HG02840 (cell line): ENCODE data around the gene LILRB3.
"Not testable (repeated sequence)": the region's sequence is repeated elsewhere in the genome, so short reads cannot be mapped to it uniquely, and the experiment has no call there.

ENCODE experiments used
- ATAC-seq: cut with Tn5 transposase; IDR thresholded peaks from one replicate; pipeline ENCODE4 v1.9.1; 2021; ENCODE audit warnings: mild to moderate bottlenecking, moderate library complexity, moderate number of reproducible peaks; ENCODE audit not compliant: unreplicated experiment, low FRiP score

LILRB3 gene

DNA sequence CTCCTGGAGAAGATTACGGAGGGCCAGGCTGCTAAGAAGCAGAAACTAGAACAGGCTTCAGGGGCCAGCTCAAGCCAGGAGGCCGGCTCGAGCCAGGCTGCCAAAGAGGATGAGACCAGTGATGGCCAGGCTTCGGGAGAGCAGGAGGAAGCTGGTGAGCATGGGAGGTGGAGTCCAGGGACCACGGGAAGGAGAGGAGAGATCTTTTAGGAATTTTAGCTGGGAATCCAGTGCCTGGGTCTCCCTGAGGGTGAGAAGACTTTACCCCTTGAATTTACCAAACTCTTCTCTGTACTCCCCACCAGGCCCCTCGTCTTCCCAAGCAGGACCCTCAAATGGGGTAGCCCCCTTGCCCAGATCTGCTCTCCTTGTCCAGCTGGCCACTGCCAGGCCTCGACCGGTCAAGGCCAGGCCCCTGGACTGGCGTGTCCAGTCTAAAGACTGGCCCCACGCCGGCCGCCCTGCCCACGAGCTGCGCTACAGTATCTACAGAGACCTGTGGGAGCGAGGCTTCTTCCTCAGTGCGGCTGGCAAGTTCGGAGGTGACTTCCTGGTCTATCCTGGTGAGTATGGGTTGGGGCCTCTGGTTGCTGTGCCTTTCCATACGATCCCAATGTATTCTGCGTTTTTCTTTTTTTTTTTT lies 30.9 kb downstream of the LILRB3 start:
- ATAC-seq, result no peak

DNA sequence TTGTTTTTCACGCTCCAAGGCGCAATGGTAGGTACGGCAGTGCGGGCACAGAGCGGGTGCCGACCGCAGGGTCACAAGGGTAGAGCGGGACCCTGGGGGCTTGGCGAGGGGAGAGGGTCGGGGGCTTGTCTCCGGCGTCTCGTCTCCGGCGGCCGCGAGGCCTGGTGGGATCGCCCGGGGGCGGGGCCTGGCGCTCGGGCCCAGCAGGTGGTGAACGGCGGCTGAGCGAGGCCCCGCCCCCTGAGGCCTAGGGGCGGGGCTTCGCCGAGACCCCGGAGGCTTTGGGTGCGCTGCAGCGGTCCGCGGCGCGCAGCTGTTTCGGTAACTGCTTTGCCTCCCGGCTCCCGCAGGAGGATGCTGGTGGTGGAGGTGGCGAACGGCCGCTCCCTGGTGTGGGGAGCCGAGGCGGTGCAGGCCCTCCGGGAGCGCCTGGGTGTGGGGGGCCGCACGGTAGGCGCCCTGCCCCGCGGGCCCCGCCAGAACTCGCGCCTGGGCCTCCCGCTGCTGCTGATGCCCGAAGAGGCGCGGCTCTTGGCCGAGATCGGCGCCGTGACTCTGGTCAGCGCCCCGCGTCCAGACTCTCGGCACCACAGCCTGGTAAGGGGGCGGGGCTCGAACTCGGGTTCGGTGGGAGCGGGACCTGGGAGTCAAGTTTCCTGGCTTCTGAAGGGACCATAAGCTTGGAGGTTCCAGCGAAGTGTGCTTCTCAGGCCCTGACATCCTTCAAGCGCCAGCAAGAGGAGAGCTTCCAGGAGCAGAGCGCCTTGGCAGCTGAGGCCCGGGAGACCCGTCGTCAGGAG lies 31.6 kb downstream of the LILRB3 start, which contains the start of gene TSEN34:
TSS of gene TSEN34 (plus strand) at position 298 of the 800 bp plus-strand sequence. CDS start at position 355, 57 bp downstream.
- peak; percentile 16 for ATAC-seq

DNA sequence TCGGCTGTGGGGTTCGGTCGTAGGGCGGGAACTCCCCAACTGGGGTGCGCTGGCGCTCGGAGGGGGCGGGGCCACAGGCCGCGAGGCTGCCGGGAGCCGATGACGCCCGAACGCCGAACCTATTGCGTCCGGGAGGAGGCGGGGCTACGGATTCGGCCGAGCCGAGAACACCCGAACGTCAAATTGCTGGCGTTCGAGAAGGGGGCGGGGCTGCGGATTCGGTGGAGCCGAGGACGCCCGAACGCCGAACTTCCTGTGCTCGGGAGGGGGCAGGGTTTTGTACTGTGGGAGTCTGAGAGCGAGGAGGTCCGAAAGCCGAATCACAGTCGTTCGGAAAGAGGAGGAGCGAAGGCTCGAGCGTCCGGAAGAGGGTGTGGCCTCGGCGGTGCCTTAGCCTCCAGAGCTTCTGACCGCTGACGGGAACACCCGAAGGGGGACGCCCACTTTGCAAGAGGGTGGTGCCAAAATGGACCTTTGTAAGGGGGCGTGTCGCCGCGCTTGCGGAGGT lies 32.2 kb downstream of the LILRB3 start:
- peak; percentile 43 for ATAC-seq

DNA sequence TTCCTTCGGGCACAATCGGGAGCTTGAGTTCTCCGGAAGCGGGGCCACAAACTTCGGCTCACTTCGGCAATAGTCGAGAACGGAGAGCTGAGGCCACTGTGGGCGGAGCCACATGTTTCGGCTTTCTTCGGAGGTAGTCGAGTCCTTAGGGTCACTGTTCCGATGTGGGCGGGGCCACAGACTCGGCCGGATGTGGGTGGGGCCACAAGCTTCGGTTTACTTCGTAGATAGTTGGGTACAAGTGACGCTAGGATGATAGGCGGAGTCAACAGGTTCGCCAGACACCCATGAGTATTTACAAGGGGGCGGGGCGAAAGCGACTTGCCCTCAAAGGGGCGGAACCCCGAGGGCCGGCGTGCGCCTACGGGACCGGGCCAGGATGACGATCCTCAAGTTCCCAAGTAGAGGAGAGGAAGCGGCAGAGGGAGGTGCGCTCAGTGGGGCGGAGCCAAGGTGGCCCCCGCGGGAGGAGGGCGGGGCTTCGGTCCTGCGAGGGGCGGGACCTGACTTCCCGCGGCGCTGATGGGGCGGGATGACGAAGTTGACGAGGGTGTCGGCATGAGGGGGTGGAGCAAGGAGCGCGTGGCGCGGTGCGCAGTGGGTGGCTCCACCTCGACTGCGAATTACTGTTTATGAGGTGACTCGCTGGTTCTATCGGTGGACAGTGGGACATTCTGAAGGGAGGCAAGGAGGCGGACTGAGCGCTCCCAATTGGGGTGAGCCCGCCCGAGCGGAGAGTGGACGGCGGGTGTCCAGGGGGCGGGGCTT lies 32.9 kb downstream of the LILRB3 start:
- peak; percentile 48 for ATAC-seq

DNA sequence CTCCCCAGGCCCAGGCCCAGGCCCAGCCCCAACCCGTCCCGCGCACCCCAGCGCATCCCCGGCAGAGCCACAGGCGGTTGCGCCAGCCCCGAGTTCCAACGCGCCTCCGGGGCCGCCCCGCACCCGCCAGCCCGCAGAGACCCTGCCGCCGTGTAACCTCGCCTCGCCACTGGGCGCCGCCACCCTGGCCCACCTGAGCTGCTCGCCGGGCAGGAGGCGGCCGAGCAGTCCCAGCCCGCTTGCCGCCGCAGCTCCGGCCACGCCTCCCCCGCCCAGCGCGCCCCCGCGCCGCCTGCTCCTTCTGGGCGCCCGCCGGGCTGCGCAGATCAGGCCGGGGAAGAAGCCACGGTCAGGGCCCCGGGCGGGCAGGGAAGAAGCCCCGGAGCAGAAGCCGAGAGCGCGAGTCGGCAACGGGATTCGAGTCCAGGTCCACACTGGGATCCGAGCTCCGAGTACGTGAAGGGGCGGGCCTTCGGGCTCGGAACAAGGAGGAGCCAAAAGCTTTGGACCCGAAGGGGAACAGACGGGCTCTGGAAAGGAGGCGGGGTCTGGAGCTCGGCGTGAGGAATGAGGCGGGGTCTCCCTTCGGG lies 33.6 kb downstream of the LILRB3 start, which contains the start of gene MBOAT7:
TSS of gene MBOAT7 (minus strand) at position 436 of the 590 bp plus-strand sequence. CDS start 1,072 bp downstream, outside the sequence.
- ATAC-seq, result peak; percentile 8

DNA sequence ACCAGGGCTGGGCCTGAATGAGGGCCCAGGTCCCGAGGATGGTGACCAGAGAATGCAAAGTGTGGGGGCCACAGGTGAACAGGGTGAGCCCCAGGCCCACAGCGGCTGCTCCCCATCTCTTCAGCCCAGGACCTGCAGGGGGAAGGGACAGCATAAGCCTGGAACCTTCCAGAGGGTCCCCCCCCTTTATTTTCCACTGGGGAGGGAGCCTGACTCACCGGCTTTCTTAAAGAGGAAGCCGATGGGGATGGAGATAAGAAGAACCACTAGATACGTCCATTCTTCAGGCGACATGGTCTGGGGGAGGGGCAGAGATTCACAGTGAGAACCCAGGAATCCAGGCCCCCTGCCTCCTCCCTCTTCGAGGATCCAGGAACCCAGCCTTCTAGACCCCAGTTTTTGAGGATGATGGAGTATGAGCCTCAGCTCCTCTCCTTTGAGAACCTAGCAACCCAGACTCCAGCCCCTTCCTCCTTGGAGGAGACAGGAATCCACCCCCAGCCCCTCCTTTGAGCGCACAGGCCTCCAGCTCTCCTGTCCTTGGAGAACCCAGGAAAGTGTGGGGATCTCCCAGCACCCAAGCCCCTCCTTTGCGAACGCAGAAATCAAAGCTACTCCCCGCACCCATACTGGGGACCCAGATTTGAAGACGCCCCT lies 34.5 kb downstream of the LILRB3 start:
- ATAC-seq, result no peak

DNA sequence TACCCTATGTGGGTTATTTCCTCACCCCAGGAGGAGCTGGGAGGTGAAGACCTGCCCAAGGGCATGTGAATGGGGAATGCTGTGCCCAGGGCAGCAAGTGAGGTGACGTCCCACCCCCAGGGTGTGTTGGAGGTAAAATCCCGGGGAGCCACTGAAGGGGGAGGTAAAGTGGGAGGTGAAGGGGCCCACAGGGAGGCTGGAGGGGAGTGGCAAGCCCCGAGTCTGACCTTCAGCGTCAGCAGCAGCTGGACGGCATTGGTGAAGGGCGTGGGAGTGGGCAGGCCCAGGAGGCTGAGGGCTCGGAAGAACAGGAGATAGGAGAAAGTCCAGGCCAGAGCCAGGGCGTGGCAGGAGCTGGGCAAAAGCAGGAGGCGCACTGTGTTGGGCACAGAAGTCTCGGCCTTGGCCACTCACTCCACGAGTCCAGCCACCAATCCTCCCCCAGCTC lies 35.8 kb downstream of the LILRB3 start:
- ATAC-seq, result no peak

DNA sequence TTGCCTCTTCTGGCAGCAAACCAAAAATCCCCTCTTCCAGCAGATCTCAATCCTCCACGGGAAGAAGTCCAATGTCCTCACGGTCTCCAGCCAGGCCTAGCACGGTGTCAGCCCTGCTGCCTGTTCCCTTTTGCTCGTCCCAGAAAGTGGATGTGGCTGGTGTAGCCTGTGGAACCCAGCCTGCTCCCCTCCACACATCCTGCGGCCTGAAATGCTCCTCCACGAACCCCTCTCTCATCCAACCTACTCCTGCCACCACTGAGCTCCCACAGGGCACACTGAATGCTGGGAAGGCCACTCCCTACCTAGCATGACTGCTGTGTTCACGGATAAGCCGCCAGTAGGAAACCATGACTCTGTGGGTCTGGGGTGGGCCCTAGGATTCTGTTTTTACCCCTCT lies 36.5 kb downstream of the LILRB3 start:
- no peak for ATAC-seq

DNA sequence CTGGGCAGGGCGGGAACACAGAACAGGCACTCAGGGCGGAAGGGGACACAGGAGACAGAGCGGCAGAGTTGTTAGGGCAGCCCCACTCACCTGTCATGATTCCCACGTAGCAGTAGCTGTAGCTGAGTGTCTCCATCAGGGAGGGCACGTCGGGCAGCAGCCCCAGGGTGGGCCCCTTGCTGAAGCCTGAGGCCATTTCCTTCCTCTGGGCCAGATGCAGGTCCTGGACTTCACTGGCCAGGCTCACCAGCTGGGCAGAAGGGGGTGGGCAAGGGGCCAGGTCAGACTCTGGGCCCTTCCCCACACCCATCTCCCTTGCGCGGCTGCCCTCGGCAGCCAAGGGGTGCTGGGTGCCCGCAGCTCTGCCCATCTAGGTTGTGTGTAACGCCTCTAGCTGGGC lies 39.4 kb downstream of the LILRB3 start:
- ATAC-seq, result no peak

DNA sequence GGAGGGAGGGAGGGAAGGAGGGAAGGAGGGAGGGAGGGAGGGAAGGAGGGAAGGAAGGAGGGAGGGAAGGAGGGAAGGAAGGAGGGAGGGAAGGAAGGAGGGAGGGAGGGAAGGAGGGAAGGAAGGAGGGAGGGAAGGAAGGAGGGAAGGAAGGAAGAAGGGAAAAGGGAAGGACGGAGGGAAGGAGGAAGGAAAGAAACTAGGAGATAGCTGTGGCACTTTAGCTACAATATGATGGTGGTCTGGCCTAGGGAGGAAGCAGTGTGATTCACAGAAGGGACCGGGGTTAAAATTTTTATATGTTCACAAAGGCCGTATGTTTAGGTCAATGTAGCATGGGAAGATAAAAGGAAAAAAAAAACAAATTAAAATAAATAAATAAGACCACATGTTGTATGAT lies 40.9 kb downstream of the LILRB3 start:
- not testable (repeated sequence) for ATAC-seq

DNA sequence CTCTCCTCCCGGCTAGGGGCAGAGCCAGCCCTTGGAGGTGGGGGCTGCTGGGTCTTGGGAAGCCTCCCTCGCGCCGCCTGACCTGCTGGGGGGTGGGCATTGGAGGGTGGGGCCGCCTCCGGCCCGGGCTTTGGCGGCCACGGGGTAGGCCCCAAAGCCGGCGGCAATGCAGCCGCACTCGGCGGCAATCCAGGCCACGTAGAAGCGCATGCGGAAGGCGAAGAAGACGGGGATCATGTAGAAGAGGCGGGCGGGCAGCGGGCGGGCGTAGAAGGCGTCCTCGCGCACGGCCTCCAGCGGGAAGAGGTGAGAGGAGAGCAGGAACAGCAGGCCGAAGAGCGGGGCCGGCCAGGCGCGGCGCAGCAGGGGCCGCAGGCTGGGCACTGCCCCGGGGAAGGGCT lies 42.1 kb downstream of the LILRB3 start:
- ATAC-seq, result no peak

DNA sequence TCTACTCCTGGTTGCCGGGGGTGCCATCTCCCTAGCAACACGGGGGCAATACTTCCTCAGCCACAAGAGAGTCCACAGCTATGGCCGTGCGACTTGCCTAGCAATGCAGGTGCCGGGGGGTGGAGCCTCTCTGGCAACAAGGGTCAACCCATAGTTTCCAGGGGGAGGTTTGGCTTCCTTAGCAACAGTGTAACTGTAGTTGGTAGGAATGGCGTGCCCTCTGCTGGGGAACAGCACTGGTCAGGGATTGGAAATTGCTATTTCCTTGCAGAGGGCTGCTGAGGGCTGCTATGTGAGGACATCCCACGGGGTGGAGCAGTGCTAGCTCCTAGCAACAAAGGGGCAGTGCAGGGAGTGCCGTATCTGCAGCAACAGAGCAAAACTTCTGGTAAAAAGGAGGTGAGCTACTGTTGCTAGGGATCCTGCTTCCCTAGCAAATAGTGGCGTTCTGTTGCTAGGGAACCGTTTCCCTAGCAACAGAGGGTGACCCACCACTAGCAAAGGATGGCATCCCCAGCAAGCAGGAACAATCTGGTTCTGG lies 42.8 kb downstream of the LILRB3 start:
- ATAC-seq, result no peak

DNA sequence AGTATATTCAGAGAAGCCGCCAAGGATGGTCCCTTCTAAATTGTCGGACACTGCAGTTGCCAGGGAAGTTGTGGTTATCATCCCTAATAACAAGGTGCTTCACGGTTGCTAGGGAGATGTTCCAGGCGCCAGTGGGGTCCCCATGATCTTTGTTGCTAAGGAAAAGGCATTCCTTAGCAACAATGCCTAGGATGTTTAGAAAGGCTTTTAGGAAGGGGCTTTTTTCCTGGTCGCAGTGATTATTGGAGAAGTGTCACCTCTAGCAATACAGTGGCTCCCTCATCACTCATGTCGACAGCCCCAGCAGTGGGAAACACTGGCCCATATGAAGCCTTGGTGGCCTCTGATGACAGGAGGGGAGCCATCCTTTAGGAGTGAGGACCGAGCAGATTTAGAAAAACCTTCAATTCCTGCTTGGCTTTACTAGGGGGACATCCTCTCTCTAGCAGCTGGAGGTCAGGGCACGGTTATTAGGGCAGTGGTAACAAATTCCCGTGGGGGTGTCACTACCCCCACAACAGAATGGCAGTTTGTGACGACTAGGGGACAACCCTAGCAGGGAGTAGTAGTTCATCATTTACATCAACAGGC lies 43.5 kb downstream of the LILRB3 start:
- no peak for ATAC-seq

DNA sequence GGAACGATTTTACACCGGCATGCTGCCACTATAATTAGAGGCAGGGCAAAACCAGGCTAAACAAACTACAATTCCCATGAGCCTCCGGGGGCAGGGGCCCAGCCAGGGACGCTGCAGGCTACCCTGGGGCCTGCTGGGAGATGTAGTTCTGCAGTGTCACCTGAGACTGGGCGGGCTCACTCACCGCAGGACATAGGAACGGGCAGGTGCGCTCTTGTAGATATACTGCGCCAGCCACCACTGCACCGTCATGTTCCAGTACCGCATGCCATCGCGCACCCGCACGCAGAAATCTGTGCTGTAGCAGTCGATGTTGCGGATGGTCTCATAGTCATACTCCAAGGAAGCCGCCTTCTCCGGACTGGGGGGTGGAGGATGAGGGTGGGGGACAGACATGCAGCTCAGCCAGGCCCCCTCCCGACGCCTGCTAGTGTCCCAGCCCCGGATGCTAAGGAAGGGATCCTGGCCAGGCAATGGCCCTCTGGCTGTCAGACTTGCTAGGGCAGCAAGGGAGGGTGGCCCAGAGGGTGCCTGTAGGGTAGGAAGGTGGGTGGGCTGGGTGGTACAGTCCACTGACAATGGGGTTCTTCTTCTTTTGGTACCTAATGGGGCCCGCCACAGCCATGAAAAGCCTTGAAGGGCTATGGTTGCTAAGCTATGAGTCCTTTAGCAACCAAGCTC lies 44.1 kb downstream of the LILRB3 start:
- ATAC-seq, result no peak

DNA sequence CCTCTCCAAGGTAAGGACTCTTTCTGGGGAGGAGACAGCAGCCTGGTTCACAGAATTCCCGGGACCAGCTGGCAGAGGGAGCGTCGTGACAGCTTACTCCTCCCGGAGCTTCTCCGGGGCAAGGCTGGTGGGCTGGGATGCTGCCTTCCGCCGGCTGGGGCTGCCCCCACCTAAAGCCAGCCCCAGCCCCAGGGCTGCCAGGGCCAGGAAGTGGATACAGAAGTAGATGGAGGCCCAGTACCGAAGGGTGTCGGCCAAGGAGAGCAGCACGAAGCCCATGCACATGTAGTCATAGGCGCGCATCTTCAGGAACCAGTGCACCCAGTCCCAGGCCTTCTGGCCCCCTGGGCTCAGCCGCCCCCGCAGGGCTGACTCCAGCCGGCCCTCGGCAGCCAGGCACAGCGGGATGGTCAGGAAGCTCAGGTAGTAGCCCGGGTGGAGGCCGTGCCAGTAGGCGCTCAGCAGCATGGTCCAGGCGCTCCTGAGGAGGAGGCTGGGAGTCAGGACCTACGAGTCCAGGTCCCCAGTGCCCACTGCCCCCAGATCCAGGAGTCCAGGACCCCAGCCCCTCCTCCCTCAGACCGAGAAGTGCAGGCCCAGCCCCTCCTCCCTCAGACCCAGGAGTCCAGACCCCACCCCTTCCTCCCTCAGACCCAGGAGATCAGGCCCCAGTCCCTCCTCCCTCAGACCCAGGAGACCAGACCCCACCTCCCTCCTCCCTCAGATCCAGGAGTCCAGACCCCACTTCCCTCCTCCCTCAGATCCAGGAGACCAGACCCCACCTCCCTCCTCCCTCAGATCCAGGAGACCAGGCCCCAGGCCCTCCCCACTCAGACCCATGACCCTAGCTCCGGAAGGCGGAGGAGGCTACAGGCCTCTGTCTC lies 48.6 kb downstream of the LILRB3 start:
- ATAC-seq, result no peak

DNA sequence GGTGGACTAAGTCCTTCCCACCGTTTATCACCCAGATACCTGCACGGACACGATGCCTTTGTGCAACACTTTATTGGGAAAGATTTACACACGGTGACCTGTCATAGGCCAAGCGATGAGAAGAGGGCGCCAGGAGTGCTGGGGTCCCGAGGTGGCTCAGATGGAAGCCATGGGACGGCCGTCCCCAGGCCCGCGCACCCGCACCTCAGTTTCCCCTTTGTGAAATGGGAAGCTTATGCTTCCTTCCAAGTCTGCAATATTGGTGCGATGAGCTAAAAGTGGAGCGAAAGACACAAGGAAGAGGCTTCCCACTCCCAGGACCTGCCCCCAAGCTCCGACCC lies 49.5 kb downstream of the LILRB3 start:
- ATAC-seq, result no peak

DNA sequence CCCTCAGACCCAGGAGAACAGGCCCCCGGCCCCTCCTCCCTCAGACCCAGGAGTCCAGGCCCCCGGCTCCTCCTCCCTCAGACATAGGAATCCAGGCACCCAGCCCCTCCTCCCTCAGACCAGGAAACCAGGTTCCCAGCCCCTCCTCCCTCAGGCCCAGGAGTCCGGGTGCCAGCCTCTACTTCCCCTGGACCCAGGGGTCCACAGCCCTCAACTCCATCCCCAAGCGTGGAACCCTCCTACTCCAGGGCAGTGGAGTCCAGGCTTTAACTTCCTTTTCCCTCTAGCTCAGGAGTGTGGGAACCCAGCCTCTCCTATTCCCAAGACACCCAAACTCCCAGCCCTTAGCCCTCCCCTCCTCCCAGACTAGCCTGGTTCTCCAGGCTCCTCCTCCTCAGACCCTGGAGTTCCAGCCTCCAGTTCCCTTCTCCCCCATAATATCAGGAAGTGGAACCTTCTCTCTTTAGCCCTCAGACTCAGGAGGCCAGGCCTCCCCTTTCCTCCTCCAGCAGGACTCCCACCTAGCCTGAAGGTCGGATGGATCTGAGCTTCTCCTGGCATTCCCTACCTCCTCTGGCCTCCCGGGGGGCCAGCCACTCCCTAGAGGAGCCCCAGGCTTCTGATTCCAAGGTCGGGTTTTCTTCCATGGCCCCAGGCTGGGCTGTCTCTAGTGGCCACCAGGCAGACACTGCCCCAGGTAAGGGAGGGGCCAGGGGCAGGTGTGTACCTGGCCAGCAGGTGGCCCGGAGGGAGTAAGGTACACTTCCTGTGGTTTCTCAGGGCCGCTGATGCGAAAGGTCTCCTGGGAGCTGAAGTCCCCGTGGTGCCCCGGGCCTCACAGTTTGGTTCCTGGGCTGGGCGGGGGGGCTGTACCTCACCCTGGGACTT lies 50.1 kb downstream of the LILRB3 start, which contains the start of gene TMC4:
TSS of gene TMC4 (minus strand) at position 690 of the 888 bp plus-strand sequence. CDS start at position 647, 43 bp downstream.
- ATAC-seq, result no peak
